ENCODE data around the gene ASTN2. TPM values are rescaled to one million over a fixed set of nuclear protein-coding genes. Genes with fewer than 3 reads are reported as not detected.

Gene ASTN2
- polyA plus RNA-seq, 2 of the 4 experiments (the other 2 are of a cell fraction), result 5.8 to 11.6 TPM

DNA sequence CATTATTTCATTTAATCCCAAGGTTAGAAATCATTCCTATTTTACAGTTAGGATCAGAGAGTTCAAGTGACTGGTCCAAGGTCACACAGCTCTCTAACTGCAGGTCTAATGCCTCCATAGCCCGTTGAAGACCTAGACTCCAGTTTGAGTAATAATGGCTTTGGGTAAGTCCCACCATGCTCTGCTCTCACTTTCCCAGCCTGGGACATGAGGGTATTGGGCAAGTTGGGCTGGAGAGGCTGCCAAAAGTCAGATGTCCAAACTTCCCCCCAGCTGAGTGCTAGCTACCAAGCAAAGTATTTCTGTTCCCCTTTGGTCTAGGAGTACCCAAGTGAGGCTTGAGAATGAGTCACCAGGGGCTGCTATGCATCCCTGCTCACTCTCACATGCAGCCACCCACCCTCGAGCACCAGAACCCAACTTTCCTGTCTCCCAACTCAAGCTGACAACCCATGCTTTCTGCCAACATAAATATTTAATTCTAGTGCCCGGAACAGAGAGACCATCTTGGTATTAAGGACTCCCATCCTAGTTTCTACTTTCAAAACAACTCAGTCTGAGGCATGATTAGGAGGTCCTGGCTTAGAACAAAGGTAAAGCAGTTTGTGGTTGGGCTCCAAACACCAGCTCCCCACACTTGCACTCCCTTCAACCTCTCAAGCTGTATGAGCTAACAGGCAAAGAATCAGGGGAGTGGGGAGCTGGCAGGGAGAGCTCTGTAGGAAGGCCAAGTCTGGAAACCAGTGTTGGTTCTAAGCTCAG lies 964.3 kb downstream of the ASTN2 start:
- ATAC-seq (no peak), FAIRE-seq (no peak), DNase-seq (ENCODE audit: low read depth in 1 of 2, low spot score in 1 of 2) (no peak)
- CTCF ChIA-PET, result no interaction called here
- WGBS (ENCODE audit: missing lambda C conversion rate), result 91% methylated on average over 3 of the region's 3 CpGs
- peaks cover 14% of the 10 kb centered on the region; the same call in 2 of the 3 replicates for H3K4me1 ChIP-seq
- POLR2A ChIA-PET, result no interaction called here
- peak overlapping the region in 1 of 2 experiments; percentile 39; a peak in 3 of 6 replicates for H3K27ac ChIP-seq
- TF ChIP-seq SMC3 (IDR thresholded peaks at IDR 0.05) (no peak), MYC (IDR thresholded peaks at IDR 0.05; ENCODE audit: borderline replicate concordance, low read length) (no peak), KDM1A (IDR thresholded peaks at IDR 0.05; ENCODE audit: low read depth) (no peak), BHLHE40 (IDR thresholded peaks at IDR 0.05; ENCODE audit: low read depth, low read length) (no peak), CHD2 (IDR thresholded peaks at IDR 0.05; ENCODE audit: low read length, partially characterized antibody) (no peak), RCOR1 (IDR thresholded peaks at IDR 0.05; ENCODE audit: low read depth, low read length) (no peak), TP53 (CRISPR knock-in tag; IDR thresholded peaks at IDR 0.05) (no peak), HOXB5 (CRISPR knock-in tag; IDR thresholded peaks at IDR 0.05) (no peak), NPAS2 (CRISPR knock-in tag; IDR thresholded peaks at IDR 0.05; ENCODE audit: borderline replicate concordance) (no peak), CBX2 (IDR thresholded peaks at IDR 0.05; ENCODE audit: borderline replicate concordance, low read depth) (no peak), GATA3 (IDR thresholded peaks at IDR 0.05; ENCODE audit: borderline replicate concordance) (no peak), EHMT2 (IDR thresholded peaks at IDR 0.05; ENCODE audit: low read depth) (no peak), FOXS1 (CRISPR knock-in tag; IDR thresholded peaks at IDR 0.05) (no peak)
- TF ChIP-seq, protein P1, sequence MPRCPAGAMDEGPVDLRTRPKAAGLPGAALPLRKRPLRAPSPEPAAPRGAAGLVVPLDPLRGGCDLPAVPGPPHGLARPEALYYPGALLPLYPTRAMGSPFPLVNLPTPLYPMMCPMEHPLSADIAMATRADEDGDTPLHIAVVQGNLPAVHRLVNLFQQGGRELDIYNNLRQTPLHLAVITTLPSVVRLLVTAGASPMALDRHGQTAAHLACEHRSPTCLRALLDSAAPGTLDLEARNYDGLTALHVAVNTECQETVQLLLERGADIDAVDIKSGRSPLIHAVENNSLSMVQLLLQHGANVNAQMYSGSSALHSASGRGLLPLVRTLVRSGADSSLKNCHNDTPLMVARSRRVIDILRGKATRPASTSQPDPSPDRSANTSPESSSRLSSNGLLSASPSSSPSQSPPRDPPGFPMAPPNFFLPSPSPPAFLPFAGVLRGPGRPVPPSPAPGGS (IDR thresholded peaks at IDR 0.05), result no peak
- TF ChIP-seq, protein P2, sequence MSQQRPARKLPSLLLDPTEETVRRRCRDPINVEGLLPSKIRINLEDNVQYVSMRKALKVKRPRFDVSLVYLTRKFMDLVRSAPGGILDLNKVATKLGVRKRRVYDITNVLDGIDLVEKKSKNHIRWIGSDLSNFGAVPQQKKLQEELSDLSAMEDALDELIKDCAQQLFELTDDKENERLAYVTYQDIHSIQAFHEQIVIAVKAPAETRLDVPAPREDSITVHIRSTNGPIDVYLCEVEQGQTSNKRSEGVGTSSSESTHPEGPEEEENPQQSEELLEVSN (IDR thresholded peaks at IDR 0.05; ENCODE audit: borderline replicate concordance, low read depth), result no peak
- no peak overlapping the region for H3K4me3 ChIP-seq
- no peak overlapping the region for H3K4me2 ChIP-seq
- H3K9me3 ChIP-seq, result no peaks in the 10 kb centered on the region

DNA sequence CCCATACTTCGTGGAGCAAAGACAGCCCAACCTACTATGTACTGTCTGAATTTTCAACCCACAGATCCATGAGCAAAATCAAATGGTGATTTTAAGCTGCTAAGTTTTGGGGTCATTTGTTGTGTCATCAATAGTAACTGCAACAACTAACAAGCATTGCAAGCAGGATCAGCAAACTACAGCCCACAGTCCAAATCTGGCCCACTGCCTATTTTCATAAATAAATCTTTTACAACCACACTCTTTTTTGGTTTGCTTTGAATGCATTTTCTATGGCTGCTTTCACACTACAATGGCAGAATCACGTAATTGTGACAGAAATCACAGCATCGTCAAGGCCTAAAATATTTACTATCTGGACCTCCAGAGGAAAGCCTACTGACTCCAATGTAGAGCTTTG lies 964.9 kb downstream of the ASTN2 start:
- CTCF ChIA-PET, result interaction anchor here (1.2 kb wide), 1 partner anchor 19 kb away, joined by 3 read pairs; no protein-coding TSS in a partner anchor
- POLR2A ChIA-PET, result no interaction called here

DNA sequence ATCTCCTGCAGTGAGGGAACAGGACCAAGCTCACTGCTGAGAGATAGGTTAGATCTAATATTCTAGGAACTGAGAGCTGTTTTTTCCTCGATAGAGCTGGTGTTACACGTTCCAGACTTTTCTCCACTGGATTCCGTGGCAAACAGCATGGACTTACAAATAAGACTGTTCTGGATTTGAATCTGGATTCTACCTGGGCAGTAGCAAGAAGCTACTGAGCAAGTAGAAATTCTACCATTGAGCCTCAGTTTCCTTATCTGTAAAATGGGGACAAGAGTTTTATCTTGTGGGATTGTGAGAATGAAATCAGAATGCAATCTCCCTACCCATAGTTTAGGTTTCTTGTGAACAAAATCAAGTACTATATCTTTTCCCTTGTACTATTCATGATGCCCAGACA lies 966.4 kb downstream of the ASTN2 start:
- H3K4me1 ChIP-seq, result peaks cover 14% of the 10 kb centered on the region; the same call in 2 of the 3 replicates
- FAIRE-seq, result no peak
- TF ChIP-seq FOSB (CRISPR knock-in tag; IDR thresholded peaks at IDR 0.05) (no peak), JUNB (IDR thresholded peaks at IDR 0.05) (no peak), FOSL2 (IDR thresholded peaks at IDR 0.05) (no peak), FOSL2 (CRISPR knock-in tag; IDR thresholded peaks at IDR 0.05) (no peak), ZFP36 (IDR thresholded peaks at IDR 0.05; ENCODE audit: borderline replicate concordance, partially characterized antibody) (no peak), CBX2 (IDR thresholded peaks at IDR 0.05; ENCODE audit: borderline replicate concordance, low read depth) (no peak), CEBPB (IDR thresholded peaks at IDR 0.05) (no peak), JUN (IDR thresholded peaks at IDR 0.05) (no peak), KDM5A (IDR thresholded peaks at IDR 0.05) (no peak), CHD2 (IDR thresholded peaks at IDR 0.05; ENCODE audit: low read length, partially characterized antibody) (no peak), GATA3 (IDR thresholded peaks at IDR 0.05; ENCODE audit: borderline replicate concordance) (no peak), HDAC2 (IDR thresholded peaks at IDR 0.05) (no peak), MAZ (IDR thresholded peaks at IDR 0.05; ENCODE audit: borderline replicate concordance, low read depth, low read length) (no peak), HOXA7 (CRISPR knock-in tag; IDR thresholded peaks at IDR 0.05) (no peak)
- TF ChIP-seq, protein P3, sequence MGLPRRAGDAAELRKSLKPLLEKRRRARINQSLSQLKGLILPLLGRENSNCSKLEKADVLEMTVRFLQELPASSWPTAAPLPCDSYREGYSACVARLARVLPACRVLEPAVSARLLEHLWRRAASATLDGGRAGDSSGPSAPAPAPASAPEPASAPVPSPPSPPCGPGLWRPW (IDR thresholded peaks at IDR 0.05), result no peak
- no peak for DNase-seq (ENCODE audit: low read depth in 1 of 2, low spot score in 1 of 2)
- H3K4me2 ChIP-seq, result no peak overlapping the region
- ChIA-PET CTCF (interaction anchor here (0.7 to 1.4 kb wide), 5 partner anchors 10 to 42 kb away, joined by 3 to 5 read pairs (median 3); no protein-coding TSS in a partner anchor), POLR2A (no interaction called here)
- ATAC-seq, result no peak
- no peaks in the 10 kb centered on the region for H3K9me3 ChIP-seq
- 0 out of 6 replicates have a peak overlapping the region, but pooled peaks of 1 of the 2 experiments have one; percentile 25 for H3K27ac ChIP-seq
- H3K4me3 ChIP-seq, result no peak overlapping the region
- WGBS (ENCODE audit: missing lambda C conversion rate), result 88% methylated on average over 3 of the region's 3 CpGs

More for the DNA sequence above, 964.9 kb downstream of the ASTN2 start:
- Histone ChIP-seq H3K4me3 (no peak overlapping the region), H3K9me3 (no peaks in the 10 kb centered on the region), H3K4me2 (no peak overlapping the region), H3K4me1 (peaks cover 14% of the 10 kb centered on the region; the same call in 2 of the 3 replicates), H3K27ac (no peak overlapping the region)
- FAIRE-seq (no peak), DNase-seq (ENCODE audit: low read depth in 1 of 2, low spot score in 1 of 2) (no peak), ATAC-seq (no peak)
- TF ChIP-seq RNF2 (IDR thresholded peaks at IDR 0.05; ENCODE audit: borderline replicate concordance, low read depth), result no peak
- TF ChIP-seq NR3C1 (IDR thresholded peaks at IDR 0.05), result no peak
- TF ChIP-seq FOSL2 (IDR thresholded peaks at IDR 0.05), result no peak
- no peak for TF ChIP-seq FOSL2 (CRISPR knock-in tag; IDR thresholded peaks at IDR 0.05)
- WGBS (ENCODE audit: missing lambda C conversion rate), result 80% methylated on average over 3 of the region's 3 CpGs
